ENCODE data around the gene MTHFR.

MTHFR gene

GRCh38 chr1:11735854-11736745, 69.7 kb downstream of the MTHFR start, which contains the start of gene AGTRAP:
Gene AGTRAP, plus strand, starts transcription at chr1:11736136. Its CDS starts 73 bp downstream, at chr1:11736209.
- no peak for FAIRE-seq
- DNase-seq (ENCODE audit: insufficient read length, low spot score): peak; percentile 77
- no peak for TF ChIP-seq CTCF (IDR thresholded peaks at IDR 0.05; ENCODE audit: insufficient read depth, missing control alignments)

All from D721Med (cell line).